Fibroblast of mammary gland (primary cell): ENCODE results near the gene PPP1R13B.

ENCODE experiments used
- DNase-seq: peaks from one replicate; pipeline ENCODE4 v3.0.0-alpha.2; 2010; ENCODE audit warnings: low read depth
- H3K4me3 ChIP-seq: 2 replicates; pipeline ENCODE4 v1.5.1; 2011; ENCODE audit warnings: low read depth, mild to moderate bottlenecking, low read length, moderate library complexity; ENCODE audit not compliant: control insufficient read depth
- CTCF ChIP-seq: conservative IDR thresholded peaks from 2 replicates; pipeline ENCODE4 v1.5.1; 2011; ENCODE audit warnings: low read depth, low read length, inconsistent platforms; ENCODE audit not compliant: control insufficient read depth, insufficient read depth

Gene PPP1R13B

DNA sequence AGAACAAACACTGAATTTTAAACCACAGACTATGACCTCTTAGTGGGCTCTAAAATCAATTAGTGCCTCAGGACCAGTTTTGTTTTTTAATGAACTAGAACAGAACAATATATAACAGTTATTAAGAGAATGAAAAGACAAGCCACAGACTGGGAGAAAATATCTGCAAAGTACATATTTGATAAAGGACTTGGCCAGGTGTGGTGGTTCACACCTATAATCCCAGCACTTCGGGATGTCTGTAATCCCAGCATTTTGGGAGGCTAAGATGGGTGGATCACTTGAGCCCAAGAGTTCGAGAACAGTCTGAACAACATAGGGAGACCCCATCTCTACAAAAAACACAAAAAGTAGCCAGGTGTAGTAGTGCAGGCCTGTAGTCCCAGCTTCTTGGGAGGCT, 36.2 kb downstream of the PPP1R13B start:
- TF ChIP-seq CTCF, result no peak
- DNase-seq, result no peak
- no peak overlapping the region for H3K4me3 ChIP-seq

DNA sequence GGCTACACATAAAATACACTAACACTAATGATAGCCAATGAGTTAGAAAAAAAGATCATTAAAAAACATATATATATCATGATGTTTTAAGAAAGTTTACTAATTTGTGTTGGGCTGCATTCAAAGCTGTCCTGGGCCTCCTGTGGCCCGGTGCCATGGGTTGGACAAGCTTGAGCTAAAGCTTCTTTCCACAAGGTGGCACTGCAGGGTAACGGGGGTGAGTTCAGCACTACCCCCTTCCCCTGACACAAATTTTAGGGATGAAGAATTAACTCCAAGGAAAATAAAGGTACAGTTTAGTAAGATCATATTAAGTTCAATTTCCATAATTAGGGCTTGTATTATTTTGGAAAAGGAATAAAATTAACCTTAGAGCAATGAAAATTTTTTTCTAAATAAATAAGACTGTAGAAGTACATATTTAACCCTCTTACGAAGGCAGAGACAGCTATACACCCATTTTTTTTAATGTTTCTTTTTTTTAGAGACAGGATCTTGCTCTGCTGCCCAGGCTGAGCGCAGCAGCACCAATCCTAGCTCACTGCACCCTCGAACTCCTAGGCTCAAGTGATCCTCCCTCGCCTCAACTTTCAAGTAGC, 38.9 kb downstream of the PPP1R13B start:
- peak; percentile 91 for TF ChIP-seq CTCF
- no peak overlapping the region for H3K4me3 ChIP-seq
- peak; percentile 76 for DNase-seq

- no peak overlapping the region for H3K4me3 ChIP-seq
- TF ChIP-seq CTCF, result no peak
- DNase-seq, result no peak
Observed at GRCh38 chr14:103806805-103807204, 40.6 kb downstream of the PPP1R13B start.

GRCh38 chr14:103805708-103806107, 41.7 kb downstream of the PPP1R13B start:
- TF ChIP-seq CTCF, result no peak
- H3K4me3 ChIP-seq, result no peak overlapping the region
- no peak for DNase-seq

DNA sequence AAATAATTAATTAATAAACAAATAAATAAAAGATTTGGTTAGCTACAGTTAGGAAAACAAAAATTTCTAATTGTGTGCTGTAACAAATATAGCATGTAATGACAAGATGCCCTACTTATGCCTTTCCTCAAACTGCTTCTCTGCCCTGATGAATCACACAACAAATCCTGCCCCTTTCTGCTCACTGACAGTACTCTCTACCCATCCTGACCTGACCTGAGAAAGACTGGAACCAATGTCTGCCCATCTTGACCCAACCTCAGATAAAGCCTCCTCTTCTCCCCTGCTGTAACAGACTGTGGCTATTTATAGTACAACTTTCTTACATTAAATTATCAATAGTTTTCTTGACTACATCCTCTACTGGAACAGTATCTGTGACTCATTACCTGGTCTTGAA, 43.7 kb downstream of the PPP1R13B start:
- peak; percentile 64 for DNase-seq
- no peak overlapping the region for H3K4me3 ChIP-seq
- no peak for TF ChIP-seq CTCF

GRCh38 chr14:103802356-103802755, 45.0 kb downstream of the PPP1R13B start:
- DNase-seq, result peak; percentile 61
- H3K4me3 ChIP-seq, result no peak overlapping the region
- no peak for TF ChIP-seq CTCF

- peak; percentile 93 for DNase-seq
- no peak overlapping the region for H3K4me3 ChIP-seq
- no peak for TF ChIP-seq CTCF
Observed at GRCh38 chr14:103801459-103801858, 45.9 kb downstream of the PPP1R13B start.
